Fibroblast of the aortic adventitia (primary cell): ENCODE measurements around the gene FREM2. TPM values are rescaled to one million over a fixed set of nuclear protein-coding genes. Genes with fewer than 3 reads are reported as not detected.

Source experiments
- DNase-seq: peaks from one replicate; pipeline ENCODE4 v3.0.0-alpha.2; 2010; ENCODE audit warnings: low read depth
- H3K4me3 ChIP-seq: 2 replicates; pipeline ENCODE4 v1.5.1; 2011; ENCODE audit warnings: low read depth, mild to moderate bottlenecking, control low read depth, low read length, moderate library complexity
- total RNA-seq: library from RNA; depleted of rRNA; stranded (reverse); fragments of >200 nt; gene quantifications from 2 replicates; pipeline ENCODE4 v1.2.3, GENCODE V29; 2012; ENCODE audit warnings: low replicate concordance
- TF ChIP-seq, protein P1 (sequence below): IDR thresholded peaks from 2 replicates; pipeline ENCODE4 v1.5.1; 2011; ENCODE audit warnings: mild to moderate bottlenecking, low read length, control low read depth, inconsistent platforms; ENCODE audit not compliant: insufficient read depth

The FREM2 gene
- total RNA-seq, 1 donor = not detected

DNA sequence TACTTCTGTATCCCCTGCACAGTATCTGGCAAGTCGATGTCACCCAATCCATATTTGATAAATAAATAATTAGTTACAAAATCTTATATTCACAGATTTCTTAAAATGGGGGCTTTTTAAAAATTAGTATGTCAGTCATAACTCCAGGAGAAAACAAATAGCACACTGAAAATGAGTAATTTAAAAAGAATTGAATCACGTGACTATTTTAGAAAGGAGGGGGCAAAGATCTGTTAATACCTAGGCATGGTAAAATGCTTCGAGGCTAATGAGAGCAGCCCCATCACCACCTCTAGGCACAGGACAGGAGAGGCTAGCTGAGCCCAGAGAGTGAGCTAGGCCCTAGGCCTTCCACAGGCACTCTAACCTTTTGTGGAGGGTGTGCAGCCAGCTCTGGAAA lies 94.7 kb downstream of the FREM2 start:
- TF ChIP-seq, protein P1, sequence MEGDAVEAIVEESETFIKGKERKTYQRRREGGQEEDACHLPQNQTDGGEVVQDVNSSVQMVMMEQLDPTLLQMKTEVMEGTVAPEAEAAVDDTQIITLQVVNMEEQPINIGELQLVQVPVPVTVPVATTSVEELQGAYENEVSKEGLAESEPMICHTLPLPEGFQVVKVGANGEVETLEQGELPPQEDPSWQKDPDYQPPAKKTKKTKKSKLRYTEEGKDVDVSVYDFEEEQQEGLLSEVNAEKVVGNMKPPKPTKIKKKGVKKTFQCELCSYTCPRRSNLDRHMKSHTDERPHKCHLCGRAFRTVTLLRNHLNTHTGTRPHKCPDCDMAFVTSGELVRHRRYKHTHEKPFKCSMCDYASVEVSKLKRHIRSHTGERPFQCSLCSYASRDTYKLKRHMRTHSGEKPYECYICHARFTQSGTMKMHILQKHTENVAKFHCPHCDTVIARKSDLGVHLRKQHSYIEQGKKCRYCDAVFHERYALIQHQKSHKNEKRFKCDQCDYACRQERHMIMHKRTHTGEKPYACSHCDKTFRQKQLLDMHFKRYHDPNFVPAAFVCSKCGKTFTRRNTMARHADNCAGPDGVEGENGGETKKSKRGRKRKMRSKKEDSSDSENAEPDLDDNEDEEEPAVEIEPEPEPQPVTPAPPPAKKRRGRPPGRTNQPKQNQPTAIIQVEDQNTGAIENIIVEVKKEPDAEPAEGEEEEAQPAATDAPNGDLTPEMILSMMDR = no peak
- DNase-seq = no peak
- no peak overlapping the region for H3K4me3 ChIP-seq

DNA sequence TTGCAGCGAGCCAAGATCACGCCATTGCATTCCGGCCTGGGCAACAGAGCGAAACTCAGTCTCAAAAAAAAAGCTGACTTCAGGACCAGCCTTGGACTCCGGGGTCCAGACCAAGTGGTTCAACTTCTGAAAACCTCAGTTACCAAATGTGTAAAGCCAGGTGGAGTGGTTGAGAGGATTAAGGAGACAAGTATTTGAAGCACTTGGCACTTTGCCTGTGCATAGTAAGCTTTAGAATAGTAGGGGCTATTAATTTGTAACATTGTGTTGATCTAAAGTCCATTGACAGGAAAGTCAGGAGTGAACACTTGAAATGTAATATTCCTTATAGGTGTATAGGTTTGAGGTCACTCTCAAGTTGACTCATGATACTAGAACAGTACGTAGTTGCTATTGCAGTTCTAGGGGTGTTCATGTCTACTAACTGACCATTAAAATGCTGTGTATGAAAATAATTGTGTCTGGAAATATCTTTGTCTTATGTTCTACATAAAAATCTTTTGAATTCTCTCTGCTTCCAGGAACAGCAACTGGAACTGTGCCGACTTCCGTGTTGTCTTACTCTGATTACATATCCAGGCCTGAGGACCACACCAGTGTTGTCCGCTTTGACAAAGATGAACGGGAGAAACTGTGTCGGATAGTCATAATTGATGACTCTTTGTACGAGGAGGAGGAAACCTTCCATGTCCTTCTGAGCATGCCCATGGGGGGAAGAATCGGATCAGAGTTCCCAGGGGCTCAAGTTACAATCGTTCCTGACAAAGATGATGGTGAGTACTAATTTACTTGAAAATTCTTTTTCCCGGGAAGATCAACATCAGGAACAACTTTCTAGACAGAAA lies 97.4 kb downstream of the FREM2 start:
- no peak for DNase-seq
- H3K4me3 ChIP-seq = no peak overlapping the region
- TF ChIP-seq, protein P1 = no peak

DNA sequence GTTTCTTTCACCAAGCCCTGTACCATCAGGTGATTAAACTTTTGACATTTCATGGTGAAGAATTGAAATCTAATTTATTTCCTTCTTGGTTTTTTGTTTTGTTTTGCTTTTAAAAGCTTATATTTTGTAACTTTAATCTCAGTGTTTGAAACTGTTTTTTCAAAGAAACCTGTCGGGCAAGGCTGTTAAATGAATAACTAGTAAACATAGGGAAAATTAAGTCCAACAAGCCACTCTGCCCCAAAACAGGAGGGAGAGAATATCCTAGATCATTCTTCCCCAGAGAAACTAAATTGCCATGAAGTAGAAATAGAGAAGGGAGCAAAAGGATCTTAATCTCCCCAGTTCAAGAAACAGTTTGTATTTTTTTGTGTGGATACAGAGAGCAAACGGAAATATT lies 98.2 kb downstream of the FREM2 start:
- no peak for DNase-seq
- TF ChIP-seq, protein P1 = no peak

DNA sequence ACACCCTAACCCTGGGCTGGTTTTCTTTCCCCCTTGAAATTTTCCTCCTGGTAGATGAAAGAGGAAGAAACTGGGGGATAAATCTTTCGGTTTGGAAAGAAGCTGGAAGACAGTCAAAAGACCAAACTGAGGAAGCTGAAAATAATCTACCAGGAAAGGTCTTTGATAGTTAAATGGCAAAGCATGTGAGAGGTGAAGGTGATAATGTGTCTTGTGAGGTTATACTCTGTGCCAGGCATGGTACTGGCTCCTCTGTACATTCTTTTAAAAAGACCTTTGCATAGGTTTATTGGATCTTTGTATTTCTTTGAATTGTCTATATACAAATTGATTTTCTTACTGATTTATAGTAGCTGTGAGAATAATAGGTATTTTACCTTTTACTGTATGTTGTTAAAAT lies 98.6 kb downstream of the FREM2 start:
- TF ChIP-seq, protein P1 = no peak
- DNase-seq = no peak
- no peak overlapping the region for H3K4me3 ChIP-seq

More for the DNA sequence above, 98.2 kb downstream of the FREM2 start:
- no peak overlapping the region for H3K4me3 ChIP-seq

DNA sequence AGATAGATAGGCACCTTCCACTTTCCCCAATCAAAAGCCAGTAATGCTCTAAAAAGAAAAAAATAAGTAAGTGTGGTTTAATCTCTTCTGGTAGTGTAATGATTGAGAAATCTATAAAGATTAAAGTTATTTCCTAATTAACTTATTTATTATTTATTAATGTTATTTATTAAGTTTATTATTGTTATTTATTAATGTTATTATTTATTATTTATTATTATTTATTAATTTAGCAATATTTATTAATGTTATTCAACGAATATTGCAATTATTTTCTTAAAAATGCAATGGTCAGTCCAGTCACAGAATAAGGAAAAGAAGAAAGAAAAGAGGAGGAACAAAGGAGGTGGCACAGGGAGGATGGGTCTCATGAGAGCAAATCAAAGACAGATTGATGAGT lies 100.7 kb downstream of the FREM2 start:
- TF ChIP-seq, protein P1 = no peak
- no peak overlapping the region for H3K4me3 ChIP-seq
- DNase-seq = no peak

DNA sequence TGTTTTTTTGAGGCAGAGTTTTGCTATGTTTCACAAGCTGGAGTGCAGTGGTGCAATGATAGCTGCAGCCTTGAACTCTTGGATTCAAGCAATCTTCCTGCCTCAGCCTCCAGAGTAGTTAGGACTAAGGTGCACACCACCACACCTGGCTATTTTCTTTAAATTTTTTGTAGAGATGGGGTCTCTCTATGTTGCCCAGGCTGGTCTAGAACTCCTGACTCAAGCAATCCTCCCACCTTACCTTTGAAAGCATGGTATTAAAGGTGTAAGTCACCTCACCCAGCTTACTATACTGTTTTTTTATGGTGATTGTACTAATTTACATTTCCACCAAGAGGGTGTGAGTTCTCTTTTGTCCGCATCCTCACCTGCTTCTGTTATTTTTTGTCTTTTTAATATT lies 110.0 kb downstream of the FREM2 start:
- H3K4me3 ChIP-seq = no peak overlapping the region
- TF ChIP-seq, protein P1 = no peak
- no peak for DNase-seq

DNA sequence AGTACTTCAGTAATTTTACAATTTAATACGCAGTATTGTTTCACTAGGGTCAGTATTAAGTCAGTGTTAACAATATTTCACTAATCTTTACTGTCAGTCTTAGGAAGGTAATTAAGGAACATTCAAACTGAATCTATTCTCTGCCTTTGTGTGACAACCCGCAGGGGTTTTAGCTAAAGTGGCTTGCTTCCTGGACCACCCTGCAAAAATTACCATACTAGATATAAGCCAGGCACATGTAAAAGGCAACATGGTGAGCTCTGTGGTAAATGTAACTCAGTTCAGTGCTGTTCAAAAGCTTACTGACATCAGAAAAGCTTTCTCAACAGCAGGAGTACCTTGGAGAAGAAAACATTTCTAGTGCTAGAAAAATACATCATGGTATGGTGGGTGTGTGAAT lies 116.7 kb downstream of the FREM2 start:
- H3K4me3 ChIP-seq = no peak overlapping the region
- TF ChIP-seq, protein P1 = no peak
- no peak for DNase-seq
